OCI-M2 (cell line): Measurements from ENCODE around the gene FRMD6.
"Not testable (repeated sequence)": the region's sequence is repeated elsewhere in the genome, so short reads cannot be mapped to it uniquely, and the experiment has no call there.

Experiments used
- DNase-seq: peaks from one replicate; lab custom pipeline; 2025; ENCODE audit not compliant: unreplicated experiment; lab: John Stamatoyannopoulos, UW

Gene FRMD6

DNA sequence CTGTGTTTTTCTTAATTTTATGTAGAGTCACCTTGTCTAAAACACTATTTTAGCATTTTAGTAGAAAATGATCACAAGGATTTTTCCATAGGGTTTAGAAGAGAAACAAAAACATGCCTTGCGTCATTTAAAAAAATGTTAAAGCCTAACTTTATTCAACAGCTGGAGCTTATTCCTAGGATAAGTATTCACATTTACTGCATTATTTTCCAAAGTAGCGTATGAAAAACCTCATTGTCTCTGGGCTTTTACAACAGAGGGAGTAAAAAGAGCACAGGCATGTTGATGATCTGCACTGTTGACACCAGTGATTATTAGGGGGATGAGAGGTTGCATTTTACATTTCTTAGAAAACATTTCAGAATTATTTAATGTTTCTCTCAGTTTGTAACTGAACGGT, 66.1 kb downstream of the FRMD6 start:
- DNase-seq: no peak

GRCh38 chr14:51719955-51720354, 68.2 kb downstream of the FRMD6 start:
- DNase-seq: no peak

DNA sequence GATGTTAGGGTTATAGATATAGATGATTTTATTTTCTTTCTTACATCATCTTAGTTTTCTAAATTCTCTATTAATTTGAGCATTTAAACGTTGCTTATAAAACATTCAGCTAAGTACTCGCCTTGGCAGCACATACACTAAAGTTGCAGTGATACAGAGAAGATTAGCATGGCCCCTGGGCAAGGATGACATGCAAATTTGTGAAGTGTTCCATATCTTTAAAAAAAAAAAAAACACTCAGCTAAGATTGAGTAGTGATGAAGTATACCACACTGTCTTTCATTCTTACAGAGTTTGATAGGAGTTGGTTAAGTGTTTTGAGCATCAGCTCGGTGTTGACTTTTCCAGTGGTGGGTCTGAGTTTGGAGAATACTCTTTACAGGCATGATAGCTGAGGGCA, 72.3 kb downstream of the FRMD6 start:
- DNase-seq: no peak

DNA sequence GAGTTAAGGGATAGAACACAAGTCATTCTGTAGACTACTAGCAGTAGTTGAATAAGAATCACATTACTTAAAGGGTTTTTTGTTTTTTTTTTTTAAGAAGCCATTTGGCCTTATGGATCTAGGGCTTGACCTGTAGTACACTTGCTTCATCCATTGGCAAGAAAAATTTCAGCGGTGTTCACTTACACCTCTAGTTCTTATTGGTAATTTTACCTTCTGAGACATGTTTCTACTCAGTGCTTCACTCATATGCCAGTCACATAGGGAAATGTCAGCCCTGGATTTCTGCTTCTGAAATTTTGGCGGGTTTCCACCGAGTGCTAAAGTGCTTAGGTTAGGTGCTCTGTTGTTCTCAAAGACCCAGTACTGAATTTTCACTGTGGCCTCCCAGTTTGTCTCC, 72.9 kb downstream of the FRMD6 start:
- DNase-seq: no peak

GRCh38 chr14:51725061-51725460, 73.4 kb downstream of the FRMD6 start:
- no peak for DNase-seq

- DNase-seq: no peak
Observed at GRCh38 chr14:51726166-51726899, 74.6 kb downstream of the FRMD6 start.

- no peak for DNase-seq
Observed at GRCh38 chr14:51727526-51727925, 75.8 kb downstream of the FRMD6 start.

GRCh38 chr14:51730098-51730497, 78.4 kb downstream of the FRMD6 start:
- DNase-seq: no peak

- no peak for DNase-seq
Observed at GRCh38 chr14:51730684-51731083, 79.0 kb downstream of the FRMD6 start.

DNA sequence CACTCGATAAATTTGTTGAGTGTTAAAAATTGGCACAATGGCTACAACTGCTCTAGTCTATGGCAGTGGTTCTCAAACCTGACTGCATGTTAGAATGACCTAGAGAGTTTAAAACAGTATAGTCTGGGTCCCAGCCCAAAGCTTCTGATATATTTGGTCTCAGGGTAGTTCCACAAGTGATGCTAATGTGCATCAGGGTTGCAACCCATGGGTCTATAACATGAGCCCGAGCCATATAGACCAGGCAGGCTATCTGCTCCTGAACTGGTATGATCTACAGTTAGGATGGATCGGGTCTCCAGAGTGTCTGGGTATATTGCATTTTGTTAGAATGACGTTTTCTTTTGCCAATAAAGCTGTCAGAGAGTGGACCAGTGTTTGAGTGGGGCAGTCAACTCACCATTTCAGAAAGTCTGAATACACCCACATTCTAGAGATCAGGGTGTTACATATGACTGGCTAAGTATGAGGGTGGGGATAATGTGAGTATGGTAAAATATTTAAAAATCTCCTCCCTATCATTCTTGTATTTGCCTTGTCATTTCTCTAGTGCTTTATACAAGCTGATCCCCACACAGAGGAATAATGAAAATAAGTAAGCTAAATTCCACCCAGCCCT, 80.9 kb downstream of the FRMD6 start:
- no peak for DNase-seq

DNA sequence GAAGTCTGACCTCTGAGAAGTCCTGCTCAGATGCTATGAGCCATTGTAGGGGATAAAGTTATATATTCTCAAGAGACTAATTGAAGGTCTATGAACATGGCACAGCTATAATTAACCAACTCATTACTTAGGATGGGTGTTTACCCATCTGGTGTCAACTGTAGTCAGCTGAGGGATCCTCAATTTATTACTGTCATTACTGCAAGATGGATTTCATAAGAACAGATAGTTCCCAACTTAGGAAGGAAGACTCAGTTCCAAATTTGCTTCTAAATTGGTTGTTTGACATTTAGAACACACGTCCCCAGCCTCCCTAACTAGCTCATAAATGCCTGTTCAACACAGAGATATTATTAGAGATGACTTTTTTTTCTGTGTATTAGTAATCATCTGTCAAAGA, 81.4 kb downstream of the FRMD6 start:
- DNase-seq: no peak

GRCh38 chr14:51735851-51736250, 84.1 kb downstream of the FRMD6 start:
- DNase-seq: no peak

DNA sequence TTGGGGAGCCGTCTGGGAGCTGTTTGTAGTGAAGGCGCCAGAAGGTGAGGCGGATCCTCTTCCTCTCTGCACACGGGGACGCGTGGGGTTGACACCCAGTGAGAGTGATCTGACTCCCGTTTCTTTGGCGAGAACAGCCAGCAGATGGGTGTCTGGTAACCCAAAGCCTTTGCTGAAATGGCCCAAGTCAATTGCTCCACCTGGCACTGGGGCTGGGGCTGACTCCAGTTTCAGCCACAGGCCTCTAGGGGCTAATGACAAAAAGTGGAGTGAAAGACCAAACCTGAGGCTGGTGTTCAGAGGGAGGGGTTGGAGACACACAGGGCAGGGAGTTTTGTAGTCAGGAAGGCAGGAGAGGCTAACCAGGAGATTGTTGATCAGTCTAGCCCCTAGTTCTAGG, 87.0 kb downstream of the FRMD6 start:
- no peak for DNase-seq

DNA sequence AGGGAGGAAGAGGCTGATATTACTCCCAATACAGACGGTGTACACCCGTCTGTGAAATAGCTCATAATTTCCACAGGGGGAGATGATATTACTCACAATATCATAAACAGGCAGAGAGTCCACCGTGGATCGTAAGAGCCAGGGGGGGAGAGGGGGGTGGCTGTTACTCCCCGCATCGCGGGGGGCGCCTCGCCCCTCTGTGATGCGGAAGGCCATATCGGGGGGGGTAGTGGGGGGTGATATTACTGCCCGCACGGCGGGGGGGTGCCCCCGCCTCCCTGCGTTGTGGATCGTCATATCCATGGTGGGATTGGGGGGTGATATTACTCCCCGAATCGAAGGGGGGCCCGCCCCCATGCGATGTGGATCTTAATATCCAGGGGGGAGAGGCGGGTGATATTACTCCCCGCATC, 91.9 kb downstream of the FRMD6 start:
- DNase-seq: no peak

GRCh38 chr14:51744372-51745130, 92.8 kb downstream of the FRMD6 start:
- DNase-seq: no peak

DNA sequence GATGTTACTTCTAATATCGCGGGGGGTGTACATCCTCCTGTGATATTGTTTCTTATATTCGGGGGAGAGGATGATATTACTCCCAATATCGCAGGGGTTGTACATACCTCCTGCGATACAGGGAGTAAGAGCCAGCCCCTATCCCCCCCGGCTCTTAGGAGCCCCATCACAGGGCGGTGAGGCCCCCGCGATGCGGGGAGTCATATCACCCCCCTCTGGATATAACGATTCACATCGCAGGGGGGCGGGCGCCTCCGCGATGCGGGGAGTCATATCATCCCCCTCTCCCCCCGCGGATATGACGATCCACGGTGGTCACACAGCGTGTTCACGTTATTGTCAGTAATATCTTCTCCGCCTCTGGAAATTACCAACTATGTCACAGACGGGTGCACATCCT, 95.1 kb downstream of the FRMD6 start:
- DNase-seq: not testable (repeated sequence)

DNA sequence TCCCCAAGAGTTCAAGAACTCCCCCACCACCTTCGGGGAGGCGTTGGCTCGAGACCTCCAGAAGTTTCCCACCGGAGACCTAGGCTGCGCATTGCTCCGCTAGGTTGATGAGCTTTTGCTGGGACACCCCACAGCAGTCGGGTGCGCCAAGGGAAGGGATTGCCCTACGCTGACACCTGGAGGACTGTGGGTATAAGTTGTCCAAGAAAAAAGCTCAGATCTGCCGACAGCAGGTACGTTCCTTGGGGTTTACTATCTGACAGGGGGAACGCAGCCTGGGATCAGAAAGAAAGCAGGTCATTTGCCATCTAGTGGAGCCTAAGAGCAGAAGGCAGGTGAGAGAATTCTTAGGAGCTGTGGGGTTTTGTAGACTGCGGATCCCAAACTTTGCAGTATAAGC, 98.8 kb downstream of the FRMD6 start:
- no peak for DNase-seq

DNA sequence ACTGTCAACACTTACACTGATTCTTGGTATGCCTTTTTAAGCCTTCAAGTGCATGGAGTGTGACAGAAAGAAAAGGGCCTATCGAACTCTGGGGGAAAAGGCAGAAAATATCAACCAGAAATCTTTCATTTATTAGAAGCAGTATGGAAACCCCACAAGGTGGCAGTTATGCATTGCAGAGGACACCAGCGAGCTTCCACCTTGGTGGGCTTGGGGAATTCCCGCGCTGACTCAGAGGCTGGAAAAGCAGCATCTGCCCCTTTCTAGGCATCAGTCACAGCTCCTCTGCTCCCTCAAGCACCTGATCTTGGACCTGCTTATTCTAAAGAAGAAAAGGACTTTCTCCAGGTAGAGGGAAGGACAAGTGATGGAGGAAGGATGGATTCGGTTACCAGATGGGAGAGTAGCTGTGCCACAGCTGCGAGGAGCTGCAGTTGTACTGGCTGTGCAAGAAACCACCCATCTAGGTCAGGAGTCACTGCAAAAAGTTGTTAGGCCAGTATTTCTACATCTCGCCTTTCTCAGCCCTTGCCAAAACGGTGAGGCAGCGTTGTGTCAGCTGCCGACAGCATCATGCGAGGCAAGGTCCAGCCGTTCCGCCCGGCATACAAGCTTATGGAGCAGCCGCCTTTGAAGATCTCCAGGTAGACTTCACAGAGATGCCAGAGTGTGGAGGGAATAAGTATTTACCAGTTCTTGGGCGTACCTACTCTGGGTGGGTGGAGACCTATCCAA, 100.1 kb downstream of the FRMD6 start:
- not testable (repeated sequence) for DNase-seq

- DNase-seq: not testable (repeated sequence)
Observed at GRCh38 chr14:51757756-51758155, 106.0 kb downstream of the FRMD6 start.

DNA sequence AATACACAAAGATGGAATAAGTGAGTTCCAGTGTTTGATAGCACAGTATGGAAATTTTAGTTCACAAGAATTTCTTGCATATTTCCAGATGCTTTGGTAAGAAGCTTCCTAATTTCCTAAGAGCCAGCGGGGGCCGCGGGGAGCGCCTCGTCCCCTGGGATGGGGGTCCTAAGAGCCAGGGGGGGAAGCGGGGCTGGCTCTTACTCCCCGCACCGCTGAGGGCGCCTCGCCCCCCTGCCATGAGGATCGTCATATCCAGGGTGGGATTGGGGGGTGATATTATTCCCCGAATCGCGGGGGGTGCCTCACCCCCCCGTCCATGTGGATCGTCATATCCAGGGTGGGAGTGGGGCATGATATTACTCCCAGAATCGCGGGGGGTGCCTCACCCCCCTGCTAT, 108.2 kb downstream of the FRMD6 start:
- DNase-seq: no peak

DNA sequence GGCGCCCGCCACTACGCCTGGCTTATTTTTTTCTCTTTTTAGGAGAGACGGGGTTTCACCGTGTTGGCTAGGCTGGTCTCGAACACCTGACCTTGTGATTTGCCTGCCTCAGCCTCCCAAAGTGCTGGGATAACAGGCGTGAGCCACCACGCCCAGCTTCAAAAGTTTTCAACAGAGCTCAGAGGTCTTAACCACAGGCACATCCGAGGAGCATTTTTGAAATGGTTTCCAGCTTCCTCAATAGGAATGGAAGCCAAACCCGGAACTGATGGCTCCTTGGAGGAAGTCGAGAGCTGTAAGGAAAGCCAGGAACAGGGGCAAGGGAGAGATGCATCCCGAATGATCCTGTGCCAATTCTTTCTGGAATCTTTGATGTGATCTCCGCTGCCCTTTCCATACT, 114.0 kb downstream of the FRMD6 start:
- DNase-seq: not testable (repeated sequence)
